GM12874 (cell line): ENCODE data around the gene GPR3.

Experiments used
- CTCF ChIP-seq: IDR thresholded peaks from 2 replicates; pipeline ENCODE4 v1.5.1; 2011; ENCODE audit warnings: low read depth, mild to moderate bottlenecking, control low read depth, low read length, moderate library complexity; ENCODE audit not compliant: insufficient read depth

GPR3 gene

GRCh38 chr1:27400082-27400962 lies 7.9 kb downstream of the GPR3 start:
- no peak for TF ChIP-seq CTCF

- TF ChIP-seq CTCF = no peak
Observed at GRCh38 chr1:27400963-27401341, 8.5 kb downstream of the GPR3 start.

GRCh38 chr1:27402349-27402754 lies 9.9 kb downstream of the GPR3 start:
- TF ChIP-seq CTCF = peak; percentile 58

GRCh38 chr1:27403065-27403726 lies 10.8 kb downstream of the GPR3 start:
- peak; percentile 45 for TF ChIP-seq CTCF

- TF ChIP-seq CTCF = no peak
Observed at GRCh38 chr1:27403931-27404330, 11.5 kb downstream of the GPR3 start.

- TF ChIP-seq CTCF = no peak
Observed at GRCh38 chr1:27405074-27405473, 12.7 kb downstream of the GPR3 start.

- no peak for TF ChIP-seq CTCF
Observed at GRCh38 chr1:27406362-27406680, 13.9 kb downstream of the GPR3 start.
